HepG2 (cell line): Measurements from ENCODE around the gene DMKN. TPM values are rescaled to one million over a fixed set of nuclear protein-coding genes. Genes with fewer than 3 reads are reported as not detected.
A peak's percentile ranks its signal among the peaks of the same experiment; 100 is the strongest.

Source experiments
- ATAC-seq: fragments of 200-7000 bp; cut with Tn5 transposase; 3 replicates; pipeline ENCODE4 v1.9.1; 2020; ENCODE audit warnings: mild to moderate bottlenecking, moderate library complexity
- BruUV-seq: library from RNA; stranded (reverse); fragments of 400-500 nt; replicated peaks from 2 replicates; lab custom pipeline; 2021; lab: Mats Ljungman, UMichigan
- CTCF ChIA-PET: fragments of 300-600 bp; formaldehyde crosslinking; extraction: SDS; loops from one replicate; lab custom pipeline; 2021; ENCODE audit warnings: low total read pairs, inconsistent platforms, low intra/inter-chr PET ratio; lab: Yijun Ruan, JAX
- POLR2A ChIA-PET: fragments of 350-600 bp; sonication (Branson Sonifier 250); formaldehyde crosslinking; loops from one replicate; lab custom pipeline; 2020; ENCODE audit warnings: antibody characterized with exemption, inconsistent platforms; lab: Yijun Ruan, JAX
- DNase-seq: peaks from one replicate; pipeline ENCODE4 v3.0.0-alpha.2; 2015; ENCODE audit warnings: low spot score
- FAIRE-seq: peaks from 3 replicates; lab custom pipeline; 2011; peaks lifted over from hg19 to GRCh38; lab: Jason Lieb, UNC
- H2AFZ ChIP-seq: one replicate; pipeline ENCODE4 v1.6.1; 2011; ENCODE audit warnings: low read length, inconsistent platforms
- H3K27ac ChIP-seq: fragments of 300-600 bp; 3 replicates; pipeline ENCODE4 v1.8.0; 2011; ENCODE audit warnings: mixed run types, mild to moderate bottlenecking, mixed read lengths, low read length, inconsistent platforms; ENCODE audit not compliant: insufficient read depth; ENCODE audit errors: extremely low read length
- H3K27me3 ChIP-seq, 2 experiments: fragments of 200-600 bp in 1 of 2; 2 replicates in 1 of 2; 3 replicates in 1 of 2; pipeline versions ENCODE4 v1.6.0 to v1.8.0; 2011; ENCODE audit warnings: low read length in 2 of 2, mild to moderate bottlenecking in 2 of 2, moderate library complexity in 2 of 2, inconsistent platforms in 1 of 2; ENCODE audit not compliant: insufficient read depth in 2 of 2, control insufficient read depth in 1 of 2
- H3K36me3 ChIP-seq, 2 experiments: fragments of 200-600 bp in 1 of 2; replicated peaks in 1 of 2; 2 replicates in 1 of 2; 3 replicates in 1 of 2; pipeline versions ENCODE4 v1.5.1 to v1.8.0; 2011; ENCODE audit warnings: low read length in 2 of 2, inconsistent platforms in 1 of 2; ENCODE audit not compliant: insufficient read depth in 2 of 2, control insufficient read depth in 1 of 2
- H3K4me1 ChIP-seq: 2 replicates; pipeline ENCODE4 v1.5.1; 2012; ENCODE audit warnings: low read length, inconsistent platforms; ENCODE audit not compliant: insufficient read depth
- H3K4me2 ChIP-seq: 2 replicates; pipeline ENCODE4 v1.6.0; 2011; ENCODE audit warnings: low read depth, low read length, inconsistent platforms
- H3K4me3 ChIP-seq, 3 experiments: fragments of 200-600 bp in 1 of 3; sonication (generic), shearing (Covaris generic) in 1 of 3; replicated peaks in 1 of 3; 2 replicates each; pipeline ENCODE4 v1.5.1; 2011 to 2016; ENCODE audit warnings: low read length in 3 of 3, inconsistent platforms in 2 of 3, low read depth in 2 of 3, mild to moderate bottlenecking in 2 of 3, control low read depth in 1 of 3, mixed read lengths in 1 of 3; ENCODE audit not compliant: insufficient read depth in 1 of 3
- H3K79me2 ChIP-seq: one replicate; pipeline ENCODE4 v1.6.1; 2011; ENCODE audit warnings: low read length, inconsistent platforms; ENCODE audit not compliant: insufficient read depth
- H3K9ac ChIP-seq: 2 replicates; pipeline ENCODE4 v1.6.0; 2011; ENCODE audit warnings: mild to moderate bottlenecking, low read depth, low read length, inconsistent platforms; ENCODE audit not compliant: insufficient read depth
- H3K9me3 ChIP-seq: 2 replicates; pipeline ENCODE4 v1.5.1; 2012; ENCODE audit warnings: mild to moderate bottlenecking, low read length
- H4K20me1 ChIP-seq: 2 replicates; pipeline ENCODE4 v1.6.0; 2011; ENCODE audit warnings: inconsistent platforms, mild to moderate bottlenecking, low read length, moderate library complexity; ENCODE audit not compliant: insufficient read depth
- ELF1 ChIP-seq: sonication (generic); formaldehyde crosslinking; IDR thresholded peaks from 2 replicates; pipeline ENCODE4 v1.4.0; 2020; ENCODE audit warnings: missing genetic modification reagents
- KAT8 ChIP-seq: IDR thresholded peaks from 2 replicates; pipeline ENCODE4 v1.6.1; 2016; ENCODE audit warnings: missing genetic modification reagents, missing compliant biosample characterization
- MXD4 ChIP-seq: IDR thresholded peaks from 2 replicates; pipeline ENCODE4 v1.6.1; 2016; ENCODE audit warnings: mild to moderate bottlenecking, missing biosample characterization, missing genetic modification reagents
- NBN ChIP-seq: fragments of 450-650 bp; conservative IDR thresholded peaks from 2 replicates; pipeline ENCODE4 v1.6.1; 2017
- ONECUT2 ChIP-seq: sonication (generic); formaldehyde crosslinking; IDR thresholded peaks from 2 replicates; pipeline ENCODE4 v1.4.0; 2020; ENCODE audit warnings: missing genetic modification reagents
- PHF20 ChIP-seq: sonication (generic); formaldehyde crosslinking; IDR thresholded peaks from 2 replicates; pipeline ENCODE4 v1.5.0; 2020; ENCODE audit warnings: mild to moderate bottlenecking, missing genetic modification reagents
- RFX1 ChIP-seq: fragments of 450-650 bp; IDR thresholded peaks from 2 replicates; pipeline ENCODE4 v1.6.1; 2017
- ZBTB49 ChIP-seq: sonication (generic); formaldehyde crosslinking; IDR thresholded peaks from 2 replicates; pipeline ENCODE4 v1.4.0; 2020; ENCODE audit warnings: missing genetic modification reagents, borderline replicate concordance
- ZNF468 ChIP-seq: sonication (generic); formaldehyde crosslinking; IDR thresholded peaks from 2 replicates; pipeline ENCODE4 v1.8.0; 2022; ENCODE audit warnings: mild to moderate bottlenecking, moderate library complexity, missing genetic modification reagents
- WGBS: methylation state at CpG from one replicate; pipeline ENCODE4 v1.1.6; 2017; ENCODE audit warnings: low lambda C conversion rate; 5-methylcytosine and 5-hydroxymethylcytosine counted together
- in situ Hi-C: cut with HindIII; loops from 2 replicates; pipeline ENCODE4 v1.10.0; 2017; ENCODE audit warnings: low pct_unique_long_range_greater_than_20kb; ENCODE audit not compliant: extremely low pct_ligation_motif_present
- intact Hi-C: fragments of 100-400 bp; cut with micrococcal nuclease; formaldehyde crosslinking; loops from one replicate; pipeline ENCODE4 v1.10.0; 2022; ENCODE audit not compliant: unreplicated experiment
- polyA plus RNA-seq, 8 experiments: library from polyadenylated mRNA; depleted of rRNA in 3 of 8; stranded (reverse) in 7 of 8; unstranded in 1 of 8; fragments of >200 nt; fragmentation: Illumina TruSeq in 4 of 8; extraction: Trizol in 4 of 8; gene quantifications; 2 replicates each; pipeline versions ENCODE4 v1.2.1 to v1.2.3, GENCODE V29; 2011 to 2016; ENCODE audit warnings: low read depth in 4 of 8, missing spikeins in 1 of 8, mixed read lengths in 1 of 8; ENCODE audit not compliant: insufficient read depth in 1 of 8
- total RNA-seq, 5 experiments: library from RNA; depleted of rRNA; stranded (reverse); fragments of >200 nt; fragmentation: Illumina TruSeq; extraction: Trizol; gene quantifications; 2 replicates each; pipeline ENCODE4 v1.2.3, GENCODE V29; 2016; ENCODE audit warnings: low read depth in 1 of 5

Gene DMKN
- total and polyA plus RNA-seq, 2 of the 13 experiments (the other 11 are each of a cell fraction or from before 2014, with no cell fraction given): 50.8 to 57.1 TPM

GRCh38 chr19:35488677-35489076, 24.8 kb downstream of the DMKN start (continued):
- no peak for TF ChIP-seq PHF20 (CRISPR knock-in tag)
- TF ChIP-seq MXD4: no peak
- TF ChIP-seq KAT8: no peak
- TF ChIP-seq ONECUT2 (CRISPR knock-in tag): no peak
- TF ChIP-seq ZNF468: no peak

- Histone ChIP-seq H3K9ac (no peak overlapping the region), H3K79me2 (no peaks in the 10 kb centered on the region), H3K9me3 (no peaks in the 10 kb centered on the region), H3K27ac (no peak overlapping the region), H4K20me1 (no peaks in the 10 kb centered on the region), H3K4me2 (no peak overlapping the region), H3K27me3 (no peaks in the 10 kb centered on the region), H3K36me3 (no peaks in the 10 kb centered on the region), H3K4me3 (no peak overlapping the region)
- ChIA-PET POLR2A (no interaction called here), CTCF (no interaction called here)
- in situ Hi-C loops (no loop called here), intact Hi-C loops (no loop called here)
- FAIRE-seq: no peak
- WGBS: 95% methylated on average over 10 of the region's 10 CpGs
- no peak for DNase-seq
- ATAC-seq: no peak
- no TSS peak for BruUV-seq
- peak; percentile 17; the same call in 1 of the 2 replicates for TF ChIP-seq RFX1
- TF ChIP-seq ZBTB49 (CRISPR knock-in tag): no peak
- TF ChIP-seq NBN: no peak
- no peak for TF ChIP-seq ELF1
- TF ChIP-seq, all 625 proteins: peak for 1
- peaks cover 40% of the 10 kb centered on the region for H3K4me1 ChIP-seq
- H2AFZ ChIP-seq: no peak overlapping the region
Measured at GRCh38 chr19:35487656-35488182, 25.7 kb downstream of the DMKN start.
